Liver (tissue), 9 donors: ENCODE data around the gene BSDC1. TPM values are rescaled to one million over a fixed set of nuclear protein-coding genes. Genes with fewer than 3 reads are reported as not detected.
A peak's percentile ranks its signal among the peaks of the same experiment; 100 is the strongest.

Source experiments
- DNase-seq: peaks from one replicate; pipeline ENCODE4 v3.0.0-alpha.2; 2017; ENCODE audit warnings: low spot score
- H3K27ac ChIP-seq, 2 donors: one replicate each; pipeline ENCODE4 v1.7.0; 2013; ENCODE audit warnings: inconsistent platforms in 2 of 2, low read length in 2 of 2, control low read depth in 1 of 2, low read depth in 1 of 2, mild to moderate bottlenecking in 1 of 2
- H3K27me3 ChIP-seq, 4 donors: one replicate each; pipeline versions ENCODE4 v1.6.1 to v1.7.0; 2013; ENCODE audit warnings: low read length in 3 of 4, inconsistent platforms in 1 of 4, mild to moderate bottlenecking in 1 of 4, moderate library complexity in 1 of 4; ENCODE audit not compliant: control insufficient read depth in 4 of 4, insufficient read depth in 4 of 4
- H3K36me3 ChIP-seq, 4 donors: one replicate each; pipeline versions ENCODE4 v1.6.1 to v1.7.0; 2013; ENCODE audit warnings: low read length in 3 of 4, mild to moderate bottlenecking in 3 of 4, low read depth in 1 of 4, moderate library complexity in 1 of 4; ENCODE audit not compliant: control insufficient read depth in 4 of 4, insufficient read depth in 3 of 4
- H3K4me1 ChIP-seq, 4 donors: one replicate each; pipeline versions ENCODE4 v1.6.1 to v1.7.0; 2013; ENCODE audit warnings: low read length in 3 of 4, mild to moderate bottlenecking in 3 of 4, moderate library complexity in 1 of 4; ENCODE audit not compliant: control insufficient read depth in 4 of 4, insufficient read depth in 4 of 4
- H3K4me3 ChIP-seq, 3 donors: one replicate each; pipeline versions ENCODE4 v1.6.1 to v1.7.0; 2013; ENCODE audit warnings: low read length in 3 of 3, control low read depth in 1 of 3, low read depth in 1 of 3, mild to moderate bottlenecking in 1 of 3
- H3K9ac ChIP-seq, 2 donors: one replicate each; pipeline ENCODE4 v1.7.0; 2013; ENCODE audit warnings: low read length in 2 of 2, mild to moderate bottlenecking in 2 of 2, moderate library complexity in 2 of 2, control low read depth in 1 of 2, low read depth in 1 of 2
- H3K9me3 ChIP-seq, 4 donors: one replicate each; pipeline versions ENCODE4 v1.6.1 to v1.7.0; 2013; ENCODE audit warnings: low read length in 3 of 4; ENCODE audit not compliant: control insufficient read depth in 4 of 4
- EGR1 ChIP-seq, 2 donors: IDR thresholded peaks; 2 replicates each; pipeline ENCODE4 v1.6.1; 2016 to 2018; ENCODE audit warnings: antibody characterized with exemption in 2 of 2, low read depth in 2 of 2
- FOXA1 ChIP-seq: IDR thresholded peaks from 2 replicates; pipeline ENCODE4 v1.6.1; 2016; ENCODE audit warnings: antibody characterized with exemption
- HNF4A ChIP-seq, 2 donors: conservative IDR thresholded peaks; 2 replicates each; pipeline ENCODE4 v1.6.1; 2016; ENCODE audit warnings: antibody characterized with exemption in 2 of 2, mild to moderate bottlenecking in 2 of 2
- HNF4G ChIP-seq: IDR thresholded peaks from 2 replicates; pipeline ENCODE4 v1.6.1; 2016; ENCODE audit warnings: antibody characterized with exemption
- NR2F2 ChIP-seq: IDR thresholded peaks from 2 replicates; pipeline ENCODE4 v1.6.1; 2016; ENCODE audit warnings: antibody characterized with exemption
- RAD21 ChIP-seq, 2 donors: IDR thresholded peaks; 2 replicates each; pipeline ENCODE4 v1.6.1; 2016; ENCODE audit warnings: antibody characterized with exemption in 2 of 2, mild to moderate bottlenecking in 2 of 2
- RXRA ChIP-seq, 2 donors: IDR thresholded peaks; 2 replicates each; pipeline ENCODE4 v1.6.1; 2017 to 2018; ENCODE audit warnings: antibody characterized with exemption in 2 of 2, mild to moderate bottlenecking in 1 of 2
- TAF1 ChIP-seq: conservative IDR thresholded peaks from 2 replicates; pipeline ENCODE4 v1.6.1; 2016; ENCODE audit warnings: antibody characterized with exemption, mild to moderate bottlenecking
- YY1 ChIP-seq: IDR thresholded peaks from 2 replicates; pipeline ENCODE4 v1.6.1; 2016; ENCODE audit warnings: antibody characterized with exemption, mild to moderate bottlenecking
- WGBS: extraction: QIAGEN DNeasy Blood & Tissue Kit; methylation state at CpG from one replicate; pipeline ENCODE4 v1.1.7; 2013; 5-methylcytosine and 5-hydroxymethylcytosine counted together
- polyA plus RNA-seq, 2 donors: library from polyadenylated mRNA; stranded (reverse) in 1 of 2; unstranded in 1 of 2; fragments of 200-250 nt in 1 of 2; fragments of >200 nt in 1 of 2; fragmentation: Nextera tagmentation in 1 of 2; extraction: Ambion mirVana in 1 of 2; gene quantifications; one replicate each; pipeline versions ENCODE4 v1.2.1 to v1.2.3, GENCODE V29; 2013 to 2015
- total RNA-seq, 2 donors: library from RNA; depleted of rRNA; stranded (reverse); fragments of >200 nt; gene quantifications; one replicate each; pipeline ENCODE4 v1.2.3, GENCODE V29; 2014
- TF ChIP-seq, protein P1 (sequence below): fragments of 150-350 bp; IDR thresholded peaks from 2 replicates; pipeline ENCODE4 v1.5.1; 2017; ENCODE audit warnings: improper control_type of control experiment, low read depth, low read length; ENCODE audit not compliant: missing input control
- TF ChIP-seq, protein P2 (sequence below): IDR thresholded peaks from 2 replicates; pipeline ENCODE4 v1.6.1; 2016; ENCODE audit warnings: antibody characterized with exemption
- donor health status: healthy.
- donor health status: healthy.
- donor health status: healthy.
- donor health status: healthy.
- donor health status: healthy.

Gene BSDC1
- total and polyA plus RNA-seq, 4 donors = 40.0 to 65.9 (median 52.0) TPM

DNA sequence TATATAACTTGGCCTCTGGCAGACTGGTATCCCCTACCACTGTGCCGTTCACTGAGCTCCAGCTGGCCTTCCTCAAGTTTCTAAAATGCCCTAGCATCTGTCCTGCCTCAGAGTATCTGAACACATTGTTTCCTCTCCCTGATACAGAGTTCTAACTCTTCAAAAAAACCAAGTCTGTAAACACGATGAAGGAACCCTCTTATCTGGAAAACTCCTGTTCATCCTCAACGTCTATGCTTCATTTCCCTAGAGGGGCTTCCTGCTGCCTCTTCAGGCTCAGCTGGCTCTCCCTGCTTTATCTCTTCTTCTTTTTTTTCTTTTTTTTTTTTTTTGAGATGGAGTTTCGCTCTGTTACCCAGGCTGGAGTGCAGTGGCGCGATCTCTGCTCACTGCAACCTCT lies 5.6 kb downstream of the BSDC1 start:
- no peaks in the 10 kb centered on the region for H3K9me3 ChIP-seq
- peaks cover 3 to 18% (median 14%) of the 10 kb centered on the region in 4 donors for H3K4me1 ChIP-seq
- DNase-seq = no peak
- TF ChIP-seq NR2F2 = peak; percentile 30
- TF ChIP-seq HNF4A (conservative IDR thresholded peaks at IDR 0.05) = no peak
- no peak overlapping the region for H3K27ac ChIP-seq
- WGBS = 83% methylated on average over 6 of the region's 6 CpGs
- no peak overlapping the region for H3K4me3 ChIP-seq
- H3K27me3 ChIP-seq = no peaks in the 10 kb centered on the region
- peaks cover 4 to 57% (median 46%) of the 10 kb centered on the region in 4 donors for H3K36me3 ChIP-seq
- H3K9ac ChIP-seq = no peak overlapping the region

DNA sequence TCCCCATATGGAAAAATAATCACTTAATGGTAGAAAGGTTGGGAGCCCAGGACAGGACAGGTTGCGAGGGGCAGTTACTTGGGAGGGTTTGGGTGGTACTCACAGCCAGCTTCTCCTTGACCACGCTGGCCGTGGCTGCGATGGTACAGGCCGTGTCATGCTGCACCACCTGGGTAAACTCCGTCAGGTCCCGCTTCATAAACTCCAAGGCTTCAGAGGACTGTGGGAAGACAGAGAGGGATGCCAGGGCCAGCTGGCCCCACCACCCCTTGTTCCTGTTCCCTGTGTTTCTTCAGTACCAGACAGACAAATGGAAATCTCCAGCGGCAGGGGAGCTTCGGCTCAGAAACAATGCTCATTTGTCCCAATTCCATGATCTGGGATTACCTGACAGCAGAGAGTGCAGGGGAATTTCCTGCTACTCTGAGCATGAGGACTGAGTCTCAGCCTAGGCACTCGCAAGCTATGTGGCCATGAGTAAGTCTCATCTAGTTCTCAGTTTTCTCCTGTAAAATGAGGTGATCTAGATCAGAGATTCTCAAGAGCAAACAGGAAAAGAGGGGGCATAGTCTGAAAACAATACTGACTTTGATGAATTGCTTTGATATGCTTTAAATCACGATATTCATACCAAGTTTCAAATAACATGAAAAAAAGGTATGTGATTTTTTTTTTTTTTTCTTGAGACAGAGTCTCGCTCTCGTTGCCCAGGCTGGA lies 7.4 kb downstream of the BSDC1 start:
- no peak overlapping the region for H3K27ac ChIP-seq
- DNase-seq = no peak
- H3K36me3 ChIP-seq = peaks cover 8 to 73% (median 54%) of the 10 kb centered on the region in 4 donors
- no peak overlapping the region for H3K9ac ChIP-seq
- H3K4me3 ChIP-seq = no peak overlapping the region
- WGBS = 94% methylated on average over 13 of the region's 13 CpGs
- H3K9me3 ChIP-seq = no peaks in the 10 kb centered on the region
- peaks cover 0 to 4% (median 0%) of the 10 kb centered on the region in 4 donors for H3K4me1 ChIP-seq
- TF ChIP-seq YY1 (no peak), HNF4G (no peak), RAD21 (IDR thresholded peaks at IDR 0.05) (no peak), TAF1 (no peak), HNF4A (conservative IDR thresholded peaks at IDR 0.05) (no peak), EGR1 (IDR thresholded peaks at IDR 0.05; ENCODE audit: low read depth in 2 of 2) (no peak), NR2F2 (no peak), RXRA (IDR thresholded peaks at IDR 0.05) (no peak)
- TF ChIP-seq, protein P1, sequence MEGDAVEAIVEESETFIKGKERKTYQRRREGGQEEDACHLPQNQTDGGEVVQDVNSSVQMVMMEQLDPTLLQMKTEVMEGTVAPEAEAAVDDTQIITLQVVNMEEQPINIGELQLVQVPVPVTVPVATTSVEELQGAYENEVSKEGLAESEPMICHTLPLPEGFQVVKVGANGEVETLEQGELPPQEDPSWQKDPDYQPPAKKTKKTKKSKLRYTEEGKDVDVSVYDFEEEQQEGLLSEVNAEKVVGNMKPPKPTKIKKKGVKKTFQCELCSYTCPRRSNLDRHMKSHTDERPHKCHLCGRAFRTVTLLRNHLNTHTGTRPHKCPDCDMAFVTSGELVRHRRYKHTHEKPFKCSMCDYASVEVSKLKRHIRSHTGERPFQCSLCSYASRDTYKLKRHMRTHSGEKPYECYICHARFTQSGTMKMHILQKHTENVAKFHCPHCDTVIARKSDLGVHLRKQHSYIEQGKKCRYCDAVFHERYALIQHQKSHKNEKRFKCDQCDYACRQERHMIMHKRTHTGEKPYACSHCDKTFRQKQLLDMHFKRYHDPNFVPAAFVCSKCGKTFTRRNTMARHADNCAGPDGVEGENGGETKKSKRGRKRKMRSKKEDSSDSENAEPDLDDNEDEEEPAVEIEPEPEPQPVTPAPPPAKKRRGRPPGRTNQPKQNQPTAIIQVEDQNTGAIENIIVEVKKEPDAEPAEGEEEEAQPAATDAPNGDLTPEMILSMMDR = no peak
- TF ChIP-seq, protein P2, sequence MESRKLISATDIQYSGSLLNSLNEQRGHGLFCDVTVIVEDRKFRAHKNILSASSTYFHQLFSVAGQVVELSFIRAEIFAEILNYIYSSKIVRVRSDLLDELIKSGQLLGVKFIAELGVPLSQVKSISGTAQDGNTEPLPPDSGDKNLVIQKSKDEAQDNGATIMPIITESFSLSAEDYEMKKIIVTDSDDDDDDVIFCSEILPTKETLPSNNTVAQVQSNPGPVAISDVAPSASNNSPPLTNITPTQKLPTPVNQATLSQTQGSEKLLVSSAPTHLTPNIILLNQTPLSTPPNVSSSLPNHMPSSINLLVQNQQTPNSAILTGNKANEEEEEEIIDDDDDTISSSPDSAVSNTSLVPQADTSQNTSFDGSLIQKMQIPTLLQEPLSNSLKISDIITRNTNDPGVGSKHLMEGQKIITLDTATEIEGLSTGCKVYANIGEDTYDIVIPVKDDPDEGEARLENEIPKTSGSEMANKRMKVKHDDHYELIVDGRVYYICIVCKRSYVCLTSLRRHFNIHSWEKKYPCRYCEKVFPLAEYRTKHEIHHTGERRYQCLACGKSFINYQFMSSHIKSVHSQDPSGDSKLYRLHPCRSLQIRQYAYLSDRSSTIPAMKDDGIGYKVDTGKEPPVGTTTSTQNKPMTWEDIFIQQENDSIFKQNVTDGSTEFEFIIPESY = no peak
- no peaks in the 10 kb centered on the region for H3K27me3 ChIP-seq

DNA sequence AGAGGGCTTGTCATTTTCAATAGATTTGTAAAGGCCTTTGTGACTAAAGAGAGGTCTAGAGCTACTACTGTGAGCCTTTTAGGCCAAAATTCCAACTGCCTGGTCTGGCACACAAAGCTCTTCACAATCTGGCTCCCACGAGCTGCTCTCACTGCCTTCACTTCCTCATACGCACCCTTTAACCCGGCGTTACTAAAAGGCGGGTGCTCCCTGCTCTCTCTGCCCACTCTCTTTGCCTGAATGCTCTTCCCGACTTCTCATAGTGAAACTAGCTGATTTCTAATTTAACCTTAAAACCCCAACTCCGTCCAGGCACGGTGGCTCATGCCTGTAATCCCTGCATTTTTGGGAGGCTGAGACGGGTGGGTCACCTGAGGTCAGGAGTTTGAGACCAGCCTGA lies 14.2 kb downstream of the BSDC1 start:
- Histone ChIP-seq H3K4me3 (no peak overlapping the region), H3K27me3 (no peaks in the 10 kb centered on the region), H3K9ac (no peak overlapping the region), H3K4me1 (no peaks in the 10 kb centered on the region), H3K36me3 (peaks cover 6 to 95% (median 81%) of the 10 kb centered on the region in 4 donors), H3K27ac (no peak overlapping the region), H3K9me3 (no peaks in the 10 kb centered on the region)
- no peak for DNase-seq
- WGBS = 93% methylated on average over 9 of the region's 9 CpGs
- no peak for TF ChIP-seq FOXA1
